Stimulated activated CD8-positive, alpha-beta memory T cell treated with anti-CD3 and anti-CD28 coated beads, Interleukin-2, amount 100 ng/mL, for 1 hour (primary cell): ENCODE measurements around the gene FIBCD1.

Experiments used
- DNase-seq, 2 donors: peaks; one replicate each; pipeline ENCODE4 v3.0.0-alpha.2; 2020; ENCODE audit warnings: low read depth in 2 of 2

Gene FIBCD1

GRCh38 chr9:130880599-130881220, 58.3 kb downstream of the FIBCD1 start:
- no peak for DNase-seq

- DNase-seq = no peak
Measured at GRCh38 chr9:130879863-130880411, 59.1 kb downstream of the FIBCD1 start.

GRCh38 chr9:130878295-130878694, 60.8 kb downstream of the FIBCD1 start:
- no peak for DNase-seq

- DNase-seq = no peak
Measured at GRCh38 chr9:130877300-130877699, 61.7 kb downstream of the FIBCD1 start.

- no peak for DNase-seq
Measured at GRCh38 chr9:130874783-130875182, 64.3 kb downstream of the FIBCD1 start.

DNA sequence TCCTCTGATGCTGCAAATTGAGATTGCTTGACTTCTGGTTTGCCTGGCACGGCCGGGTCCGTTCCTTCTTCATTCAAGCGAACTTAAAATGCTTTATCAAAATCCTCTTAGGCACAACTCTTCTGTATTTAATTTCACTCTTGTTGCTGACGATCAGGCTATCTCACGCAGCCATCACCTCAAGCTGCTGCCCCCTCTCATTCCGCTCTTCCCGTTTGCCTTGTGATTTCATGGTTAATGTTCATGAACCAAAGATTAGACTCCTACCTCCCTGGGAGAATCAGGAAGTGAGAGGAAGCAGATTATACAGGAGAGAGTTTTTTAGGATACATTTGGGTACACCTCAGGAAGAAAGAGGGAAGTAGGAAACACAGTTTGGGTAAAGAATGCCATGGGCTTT, 65.1 kb downstream of the FIBCD1 start:
- no peak for DNase-seq

GRCh38 chr9:130872912-130873503, 66.0 kb downstream of the FIBCD1 start:
- no peak for DNase-seq

DNA sequence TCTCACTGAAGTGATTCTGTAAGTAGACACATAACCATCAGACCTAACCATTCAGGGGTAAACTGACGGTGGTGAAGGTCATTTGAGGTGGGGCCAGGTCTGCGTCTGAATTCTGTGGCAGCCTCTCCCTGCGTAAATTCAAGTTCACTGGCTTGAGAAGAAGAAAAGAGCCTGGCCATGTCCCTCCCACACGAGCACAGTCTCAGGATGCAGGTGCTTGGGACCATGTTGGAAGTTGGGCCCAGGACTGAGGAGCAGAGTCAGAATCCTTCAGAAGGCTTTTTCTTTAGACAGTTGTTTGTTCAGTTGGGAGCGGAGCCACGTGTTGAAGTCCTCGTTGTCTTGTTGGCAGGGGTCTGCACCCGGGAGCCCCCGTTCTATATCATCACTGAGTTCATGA, 66.5 kb downstream of the FIBCD1 start:
- DNase-seq = no peak

GRCh38 chr9:130872093-130872492, 67.0 kb downstream of the FIBCD1 start:
- no peak for DNase-seq

DNA sequence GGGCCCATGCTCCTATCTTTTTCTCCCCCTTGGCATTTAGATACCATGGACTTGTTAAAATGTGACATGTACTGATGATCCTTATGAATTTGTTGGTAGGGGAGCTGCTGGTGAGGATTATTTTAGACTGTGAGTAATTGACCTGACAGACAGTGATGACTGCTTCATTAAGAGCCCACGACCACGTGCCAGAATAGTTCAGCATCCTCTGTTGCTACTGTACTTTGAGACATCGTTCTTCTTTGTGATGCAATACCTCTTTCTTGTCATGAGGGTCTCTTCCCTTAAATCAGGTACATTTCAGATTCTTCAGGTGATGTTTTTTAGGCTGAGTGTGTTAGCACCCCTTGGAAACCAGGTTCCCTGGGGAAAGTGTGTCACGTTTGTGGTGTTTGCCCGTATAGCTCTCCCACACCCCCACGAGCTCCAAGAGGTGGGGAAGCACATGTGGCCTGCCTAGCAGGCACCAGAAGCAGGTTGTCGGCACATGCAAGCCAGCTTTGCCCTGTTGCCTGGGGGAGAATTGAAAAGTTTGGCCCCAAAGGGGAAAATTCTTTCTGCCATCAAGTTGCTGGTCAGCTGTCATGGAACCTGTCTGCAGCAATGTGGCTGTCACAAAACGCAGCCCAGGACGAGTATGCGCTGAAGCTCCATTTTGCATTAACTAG, 67.5 kb downstream of the FIBCD1 start:
- DNase-seq = no peak

GRCh38 chr9:130870491-130871381, 68.3 kb downstream of the FIBCD1 start:
- no peak for DNase-seq

DNA sequence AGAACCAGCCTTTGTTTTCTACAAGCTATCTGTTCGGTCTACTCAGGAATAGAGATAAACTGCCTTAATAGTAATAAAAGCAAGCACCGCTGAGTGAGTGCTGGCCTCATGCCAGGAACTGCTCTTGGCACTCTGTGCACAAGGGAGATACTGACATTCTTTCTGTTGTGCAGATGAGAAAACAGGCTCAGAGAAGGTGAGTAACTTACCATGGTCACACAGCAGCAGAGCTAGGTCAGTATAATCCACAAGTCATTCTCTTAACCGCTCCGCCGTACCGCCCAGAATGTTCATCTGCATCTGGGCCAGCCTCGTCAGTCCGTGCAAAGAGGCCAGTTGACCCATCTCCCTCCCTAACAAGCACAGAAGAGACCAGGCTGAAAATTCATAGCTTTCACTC, 69.8 kb downstream of the FIBCD1 start:
- no peak for DNase-seq

DNA sequence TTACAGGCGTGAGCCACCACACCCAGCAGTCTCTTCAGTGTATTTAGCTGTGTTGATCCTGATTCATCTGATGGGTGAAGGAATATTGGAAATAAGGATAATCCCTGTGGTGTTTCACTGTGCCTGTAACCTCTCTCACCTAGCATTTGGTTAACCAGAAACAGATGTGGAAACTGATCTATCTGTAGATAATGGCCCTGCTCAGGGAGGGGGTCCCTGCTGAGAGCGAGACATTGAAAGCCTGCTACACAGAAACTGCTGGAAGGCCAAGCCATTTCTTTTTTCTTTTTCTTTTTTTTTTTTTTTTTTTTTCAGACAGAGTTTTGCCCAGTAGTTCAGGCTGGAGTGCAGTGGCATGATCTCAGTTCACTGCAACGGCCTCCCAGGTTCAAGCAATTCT, 70.8 kb downstream of the FIBCD1 start:
- no peak for DNase-seq

DNA sequence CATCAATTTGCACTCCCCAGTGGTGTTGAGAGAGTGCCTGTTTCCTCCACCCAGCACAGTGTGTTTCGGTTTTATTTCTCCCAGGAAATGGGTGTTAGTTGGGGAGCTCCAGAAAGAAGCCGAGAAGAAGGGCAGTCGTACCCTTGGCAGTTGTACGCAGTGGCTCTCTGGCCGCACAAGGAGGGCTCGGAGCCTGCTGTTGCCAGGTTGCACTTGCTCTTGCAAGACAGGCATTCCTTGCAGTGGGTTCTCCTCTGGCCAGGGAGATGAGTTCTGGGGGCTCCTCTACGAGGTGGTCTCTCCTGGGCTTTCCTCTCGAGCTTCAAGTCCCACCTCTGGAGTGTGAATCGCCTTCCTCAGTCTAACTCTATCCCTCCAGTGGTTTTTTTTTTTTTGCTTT, 71.5 kb downstream of the FIBCD1 start:
- no peak for DNase-seq

DNA sequence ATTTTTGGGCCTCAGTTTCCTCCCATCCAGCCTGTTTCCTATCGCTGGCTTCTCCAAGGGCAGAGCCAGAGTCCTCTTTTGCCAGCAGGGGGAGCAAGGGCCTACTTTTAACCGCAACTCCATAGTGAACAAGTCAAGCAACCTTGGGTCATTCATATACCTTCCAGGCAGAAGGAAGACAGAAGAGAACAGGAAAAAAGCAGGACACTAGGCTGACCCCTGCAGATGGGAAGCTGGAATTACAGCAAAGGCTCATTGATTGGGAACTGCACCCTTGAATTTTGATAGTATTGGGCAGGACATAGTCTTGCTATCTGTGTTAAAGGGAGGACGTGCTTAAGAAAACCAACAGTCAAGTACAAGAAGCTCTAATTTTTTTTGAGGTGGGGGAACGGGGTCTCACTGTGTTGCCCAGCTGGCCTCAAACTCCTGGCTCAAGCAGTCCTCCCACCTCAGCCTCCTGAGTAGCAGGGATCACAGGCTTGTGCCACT, 72.5 kb downstream of the FIBCD1 start:
- peak in 1 of 2 donors; percentile 9 for DNase-seq

DNA sequence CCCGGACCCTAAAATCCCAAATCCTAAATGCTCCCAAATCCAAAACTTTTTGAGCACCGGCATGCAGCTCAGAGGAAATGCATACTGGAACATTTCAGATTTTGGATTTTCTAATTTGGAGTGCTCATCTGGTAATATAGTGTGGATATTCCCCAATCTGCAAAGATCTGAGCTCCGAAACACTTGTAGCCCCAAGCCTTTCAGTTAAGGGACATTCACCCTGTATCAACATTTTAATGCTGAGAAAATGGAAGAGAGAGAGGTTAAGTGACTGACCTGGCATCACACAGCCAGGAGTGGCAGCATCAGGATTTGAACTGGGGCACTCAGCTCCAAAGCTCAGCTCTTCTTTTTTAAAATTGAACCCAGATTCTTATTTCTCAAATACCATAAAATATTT, 73.1 kb downstream of the FIBCD1 start:
- DNase-seq = no peak

DNA sequence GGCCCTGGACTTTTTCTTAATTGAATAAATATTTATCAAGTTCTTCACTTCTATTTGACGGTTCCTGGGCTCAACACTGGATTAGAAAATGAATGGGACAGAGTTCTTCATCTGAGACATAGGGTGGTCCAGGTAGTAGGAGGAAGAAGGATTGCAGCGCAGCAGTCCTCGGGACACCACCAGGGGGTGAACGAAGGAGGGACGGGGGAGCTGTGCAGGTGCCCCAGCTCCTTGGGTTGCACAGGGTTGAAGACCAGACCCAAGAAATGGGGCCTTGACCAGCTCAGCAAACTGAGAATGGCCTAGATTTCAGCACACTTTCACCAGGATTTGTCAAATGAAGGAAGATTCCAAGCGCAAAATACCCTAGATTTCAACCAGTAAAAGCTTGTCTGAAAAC, 74.5 kb downstream of the FIBCD1 start:
- DNase-seq = no peak

- DNase-seq = no peak
Measured at GRCh38 chr9:130862747-130863146, 76.3 kb downstream of the FIBCD1 start.

- no peak for DNase-seq
Measured at GRCh38 chr9:130862217-130862616, 76.8 kb downstream of the FIBCD1 start.

GRCh38 chr9:130861372-130862180, 77.5 kb downstream of the FIBCD1 start:
- no peak for DNase-seq
